HG02981 (cell line): ENCODE results near the gene NCOA5.
A peak's percentile ranks its signal among the peaks of the same experiment; 100 is the strongest.
"Not testable (repeated sequence)": the region's sequence is repeated elsewhere in the genome, so short reads cannot be mapped to it uniquely, and the experiment has no call there.

Experiments
- ATAC-seq: cut with Tn5 transposase; IDR thresholded peaks from one replicate; pipeline ENCODE4 v1.9.1; 2021; ENCODE audit warnings: mild to moderate bottlenecking, moderate library complexity; ENCODE audit not compliant: unreplicated experiment

The NCOA5 gene

DNA sequence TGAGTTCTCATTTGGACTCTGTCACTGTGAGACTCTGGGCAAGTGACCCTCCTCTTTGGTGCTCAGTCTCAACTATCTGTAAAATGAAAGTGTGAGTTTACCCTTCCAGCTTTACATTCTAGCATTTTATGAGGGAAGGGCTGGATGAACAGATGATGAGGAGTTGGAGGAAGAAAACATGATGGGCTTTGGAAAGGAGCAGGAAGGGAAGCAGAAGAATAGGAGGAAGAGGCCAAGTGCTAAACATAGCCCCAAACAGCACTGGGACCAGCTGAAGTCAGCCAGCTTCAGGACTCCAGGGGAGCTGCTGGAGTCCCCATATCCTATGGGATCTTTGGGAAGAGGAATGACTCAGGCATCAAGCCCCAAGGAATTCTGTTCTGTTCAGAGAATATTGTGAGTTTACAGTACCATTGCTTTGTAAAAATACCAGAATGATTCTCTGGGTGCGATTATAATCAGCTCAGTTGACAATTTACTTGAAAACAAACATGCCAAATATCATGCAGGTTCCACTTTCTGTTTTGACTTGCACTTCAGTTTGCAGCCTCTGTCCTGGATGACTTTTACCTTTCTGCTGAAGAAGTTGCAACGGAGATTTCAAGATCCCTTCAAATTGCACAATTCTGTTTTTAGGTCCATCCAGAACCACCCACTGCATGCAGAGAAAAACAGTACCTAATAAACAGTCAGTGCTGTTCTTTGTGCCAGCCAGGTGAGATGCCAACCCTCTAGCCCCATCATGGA, 31.6 kb upstream of the NCOA5 start:
- no peak for ATAC-seq

DNA sequence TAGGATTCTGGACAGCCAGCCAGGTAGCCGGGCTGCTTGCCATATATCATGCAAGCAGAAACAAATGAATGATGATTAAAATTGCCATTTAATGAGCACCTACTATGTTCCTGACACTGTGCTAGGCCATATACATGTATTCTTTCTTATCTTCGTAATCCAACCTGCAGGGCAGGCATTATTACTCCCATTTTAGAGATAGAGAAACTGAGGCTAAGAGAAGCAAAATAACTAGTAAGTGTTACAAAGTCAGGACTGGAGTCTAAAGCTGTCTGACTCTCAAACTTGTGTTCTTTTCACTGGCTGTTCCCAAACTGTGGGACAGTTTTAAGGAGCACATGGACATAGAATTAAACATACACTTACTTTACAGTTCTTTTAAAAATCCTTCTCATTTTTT, 30.4 kb upstream of the NCOA5 start:
- ATAC-seq, result no peak

GRCh38 chr20:46119547-46119946, 29.8 kb upstream of the NCOA5 start:
- no peak for ATAC-seq

GRCh38 chr20:46119028-46119546, 29.3 kb upstream of the NCOA5 start:
- ATAC-seq, result peak; percentile 41

- peak; percentile 37 for ATAC-seq
Observed at GRCh38 chr20:46118481-46119020, 28.8 kb upstream of the NCOA5 start.

GRCh38 chr20:46117704-46118467, 28.1 kb upstream of the NCOA5 start, which contains the start of gene CD40:
Gene CD40 (plus strand): TSS chr20:46118314. CDS start chr20:46118344, 30 bp downstream.
- ATAC-seq, result peak; percentile 69

GRCh38 chr20:46114449-46114848, 24.7 kb upstream of the NCOA5 start:
- ATAC-seq, result no peak

DNA sequence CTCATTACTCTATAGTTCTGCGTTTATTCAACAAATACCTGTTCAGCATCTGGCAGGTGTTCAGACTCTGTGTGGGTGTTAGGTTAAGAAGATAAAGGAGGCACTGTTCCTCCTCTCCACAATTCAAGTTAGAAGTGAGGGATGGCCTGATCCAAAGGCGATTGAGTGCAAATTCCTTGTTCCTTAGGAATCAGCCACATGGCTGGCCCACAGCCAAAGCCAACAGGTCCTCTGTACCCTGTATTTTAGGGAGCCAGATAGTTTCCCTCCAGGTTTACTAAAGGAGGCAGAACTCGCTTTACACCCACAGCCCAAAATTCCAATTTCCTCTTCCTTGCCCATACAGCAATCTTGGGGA, 23.3 kb upstream of the NCOA5 start:
- no peak for ATAC-seq

GRCh38 chr20:46112430-46113112, 22.8 kb upstream of the NCOA5 start:
- ATAC-seq, result no peak

- no peak for ATAC-seq
Observed at GRCh38 chr20:46111836-46112212, 22.1 kb upstream of the NCOA5 start.

GRCh38 chr20:46111028-46111835, 21.5 kb upstream of the NCOA5 start:
- peak; percentile 49 for ATAC-seq

DNA sequence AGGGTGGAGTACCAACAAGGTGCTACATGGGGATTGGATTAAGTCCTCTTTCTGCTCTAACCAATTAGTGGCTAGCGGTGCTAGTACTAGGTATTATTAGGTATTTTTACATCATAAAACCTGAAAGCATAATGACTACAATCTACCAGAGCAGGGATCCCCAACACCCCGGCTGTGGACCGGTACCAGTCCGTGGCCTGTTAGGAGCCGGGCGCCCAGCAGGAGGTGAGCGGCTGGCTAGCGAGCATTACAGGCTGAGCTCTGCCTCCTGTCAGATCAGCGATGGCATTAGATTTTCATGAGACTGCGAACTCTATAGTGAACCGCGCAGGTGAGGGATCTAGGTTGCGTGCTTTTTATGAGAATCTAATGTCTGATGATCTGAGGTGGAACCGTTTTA, 19.2 kb upstream of the NCOA5 start:
- no peak for ATAC-seq

- ATAC-seq, result peak; percentile 73
Observed at GRCh38 chr20:46108435-46108841, 18.7 kb upstream of the NCOA5 start.

DNA sequence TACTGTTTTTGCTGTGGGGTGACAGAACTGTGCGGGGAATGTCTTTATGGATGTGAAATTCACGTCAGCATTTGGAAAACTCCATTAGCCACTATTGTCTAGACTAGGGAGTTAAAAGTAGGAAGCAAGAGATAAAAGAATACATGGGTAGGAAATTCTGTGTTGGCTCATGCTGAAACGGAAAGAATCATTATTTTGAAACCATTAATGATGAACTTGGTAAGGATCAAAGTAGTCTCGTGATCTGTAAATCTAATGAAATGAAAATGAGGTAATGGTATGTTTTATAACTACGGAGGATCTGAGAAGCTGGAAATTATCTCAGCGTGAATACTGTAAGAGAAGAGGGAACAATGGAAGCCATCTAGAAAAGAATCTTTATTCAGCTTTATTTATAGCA, 17.3 kb upstream of the NCOA5 start:
- no peak for ATAC-seq

GRCh38 chr20:46104262-46104661, 14.5 kb upstream of the NCOA5 start:
- ATAC-seq, result no peak

- ATAC-seq, result no peak
Observed at GRCh38 chr20:46102940-46103339, 13.2 kb upstream of the NCOA5 start.

DNA sequence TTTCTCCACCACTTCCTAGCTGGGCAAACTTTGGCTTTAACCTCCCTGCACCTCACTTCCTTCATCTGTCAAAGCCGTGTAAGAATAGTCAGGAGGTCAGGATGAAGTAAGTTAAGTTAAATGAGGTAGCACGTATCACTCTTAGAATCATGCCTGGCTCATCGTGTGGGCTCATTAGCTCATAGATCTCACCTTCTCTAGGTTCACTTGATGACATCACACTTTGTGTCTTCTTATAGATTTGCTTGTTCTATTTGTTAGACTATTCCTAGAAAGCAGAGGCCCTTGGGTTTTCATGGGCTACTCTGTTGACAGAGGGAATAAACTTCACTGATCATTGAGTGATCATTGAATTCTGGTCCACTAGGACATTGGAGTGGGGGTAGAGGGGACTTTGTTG, 12.2 kb upstream of the NCOA5 start:
- ATAC-seq, result no peak

- ATAC-seq, result no peak
Observed at GRCh38 chr20:46100988-46101387, 11.2 kb upstream of the NCOA5 start.

DNA sequence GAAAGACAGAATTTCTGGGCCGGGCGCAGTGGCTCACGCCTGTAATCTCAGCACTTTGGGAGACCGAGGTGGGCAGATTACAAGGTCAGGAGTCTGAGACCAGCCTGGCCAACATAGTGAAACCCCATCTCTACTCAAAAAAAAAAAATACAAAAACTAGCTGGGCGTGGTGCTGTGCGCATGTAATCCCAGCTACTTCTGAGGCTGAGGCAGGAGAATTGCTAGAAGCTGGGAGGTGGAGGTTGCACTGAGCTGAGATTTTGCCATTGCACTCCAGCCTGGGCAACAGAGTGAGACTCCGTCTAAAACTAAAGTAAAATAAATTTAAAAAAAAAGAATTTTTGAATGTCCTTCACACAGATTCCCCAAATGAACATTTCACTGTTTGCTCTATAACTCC, 10.7 kb upstream of the NCOA5 start:
- ATAC-seq, result not testable (repeated sequence)

DNA sequence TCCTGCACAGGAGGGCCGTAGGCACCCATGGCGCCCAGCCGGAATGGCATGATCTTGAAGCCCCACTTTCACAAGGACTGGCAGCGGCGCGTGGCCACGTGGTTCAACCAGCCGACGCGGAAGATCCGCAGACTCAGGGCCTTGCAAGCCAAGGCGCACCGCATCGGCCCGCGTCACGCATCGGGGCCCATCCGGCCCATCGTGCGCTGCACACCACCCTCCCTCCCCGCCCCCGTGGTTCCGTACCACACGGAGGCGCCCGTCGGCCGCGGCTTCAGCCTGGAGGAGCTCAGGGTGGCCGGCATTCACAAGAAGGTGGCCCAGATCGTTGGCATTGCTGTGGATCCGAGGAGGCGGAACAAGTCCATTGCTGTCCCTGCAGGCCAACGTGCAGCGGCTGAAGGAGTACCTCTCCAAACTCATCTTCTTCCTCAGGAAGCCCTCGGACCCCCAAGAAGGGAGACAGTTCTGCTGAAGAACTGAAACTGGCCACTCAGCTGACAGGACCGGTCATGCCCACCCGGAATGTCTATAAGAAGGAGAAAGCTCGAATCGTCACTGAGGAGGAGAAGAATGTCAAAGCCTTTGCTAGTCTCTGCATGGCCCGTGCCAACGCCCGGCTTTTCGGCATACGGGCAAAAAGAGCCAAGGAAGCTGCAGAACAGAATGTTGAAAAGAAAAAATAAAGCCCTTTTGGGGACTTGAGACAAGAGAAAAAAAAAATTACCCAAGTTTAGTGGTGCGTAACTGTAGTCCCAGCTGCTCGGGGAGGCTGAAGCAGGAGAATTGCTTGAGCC, 9.9 kb upstream of the NCOA5 start:
- ATAC-seq, result no peak
